ENCODE results near the gene TCERG1L. TPM values are rescaled to one million over a fixed set of nuclear protein-coding genes. Genes with fewer than 3 reads are reported as not detected.
A peak's percentile ranks its signal among the peaks of the same experiment; 100 is the strongest.

TCERG1L gene
- total and polyA plus RNA-seq, 10 donors: 0.03 to 1.2 (median 0.30) TPM; not detected in 3

DNA sequence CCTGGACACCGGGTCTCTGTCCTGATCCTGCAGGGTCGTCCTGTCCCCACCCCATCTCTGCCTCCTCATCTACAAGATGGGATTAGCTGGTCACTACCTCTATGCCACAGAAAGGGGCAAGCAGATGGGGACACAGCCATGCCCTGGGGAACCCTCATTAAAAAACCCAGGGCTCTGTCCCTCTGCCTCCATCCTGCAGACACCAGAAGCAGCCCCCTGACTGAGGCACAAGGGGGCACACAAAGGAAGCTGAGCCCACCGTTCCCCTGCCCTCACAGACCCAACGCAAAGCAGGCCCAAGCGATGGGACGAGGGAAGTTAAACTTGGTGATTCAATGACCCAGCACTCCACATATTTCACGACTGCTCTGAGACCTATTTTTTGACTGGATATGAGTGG, 142.4 kb downstream of the TCERG1L start:
- H3K4me3 ChIP-seq: no peak overlapping the region
- no peak for TF ChIP-seq POLR2A (IDR thresholded peaks at IDR 0.05)
- TF ChIP-seq, protein P1, sequence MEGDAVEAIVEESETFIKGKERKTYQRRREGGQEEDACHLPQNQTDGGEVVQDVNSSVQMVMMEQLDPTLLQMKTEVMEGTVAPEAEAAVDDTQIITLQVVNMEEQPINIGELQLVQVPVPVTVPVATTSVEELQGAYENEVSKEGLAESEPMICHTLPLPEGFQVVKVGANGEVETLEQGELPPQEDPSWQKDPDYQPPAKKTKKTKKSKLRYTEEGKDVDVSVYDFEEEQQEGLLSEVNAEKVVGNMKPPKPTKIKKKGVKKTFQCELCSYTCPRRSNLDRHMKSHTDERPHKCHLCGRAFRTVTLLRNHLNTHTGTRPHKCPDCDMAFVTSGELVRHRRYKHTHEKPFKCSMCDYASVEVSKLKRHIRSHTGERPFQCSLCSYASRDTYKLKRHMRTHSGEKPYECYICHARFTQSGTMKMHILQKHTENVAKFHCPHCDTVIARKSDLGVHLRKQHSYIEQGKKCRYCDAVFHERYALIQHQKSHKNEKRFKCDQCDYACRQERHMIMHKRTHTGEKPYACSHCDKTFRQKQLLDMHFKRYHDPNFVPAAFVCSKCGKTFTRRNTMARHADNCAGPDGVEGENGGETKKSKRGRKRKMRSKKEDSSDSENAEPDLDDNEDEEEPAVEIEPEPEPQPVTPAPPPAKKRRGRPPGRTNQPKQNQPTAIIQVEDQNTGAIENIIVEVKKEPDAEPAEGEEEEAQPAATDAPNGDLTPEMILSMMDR (IDR thresholded peaks at IDR 0.05 in 8 of 11, conservative IDR thresholded peaks at IDR 0.05 in 3 of 11): no peak
- no peak for TF ChIP-seq POLR2AphosphoS5 (IDR thresholded peaks at IDR 0.05)
- H3K27me3 ChIP-seq (replicated peaks in 1 of 7): no peaks in the 10 kb centered on the region
- 76 to 85% (median 82%) methylated on average over 7 of the region's 7 CpGs for WGBS, 5 donors
- no peaks in the 10 kb centered on the region for H3K9me3 ChIP-seq
- no peaks in the 10 kb centered on the region for H3K4me1 ChIP-seq
- peak; percentile 51 for DNase-seq
- intact Hi-C loops (cut with DNase I; ENCODE audit: low total_unique reads): no loop called here
- no peak overlapping the region for H3K27ac ChIP-seq
- no peaks in the 10 kb centered on the region for H3K36me3 ChIP-seq

DNA sequence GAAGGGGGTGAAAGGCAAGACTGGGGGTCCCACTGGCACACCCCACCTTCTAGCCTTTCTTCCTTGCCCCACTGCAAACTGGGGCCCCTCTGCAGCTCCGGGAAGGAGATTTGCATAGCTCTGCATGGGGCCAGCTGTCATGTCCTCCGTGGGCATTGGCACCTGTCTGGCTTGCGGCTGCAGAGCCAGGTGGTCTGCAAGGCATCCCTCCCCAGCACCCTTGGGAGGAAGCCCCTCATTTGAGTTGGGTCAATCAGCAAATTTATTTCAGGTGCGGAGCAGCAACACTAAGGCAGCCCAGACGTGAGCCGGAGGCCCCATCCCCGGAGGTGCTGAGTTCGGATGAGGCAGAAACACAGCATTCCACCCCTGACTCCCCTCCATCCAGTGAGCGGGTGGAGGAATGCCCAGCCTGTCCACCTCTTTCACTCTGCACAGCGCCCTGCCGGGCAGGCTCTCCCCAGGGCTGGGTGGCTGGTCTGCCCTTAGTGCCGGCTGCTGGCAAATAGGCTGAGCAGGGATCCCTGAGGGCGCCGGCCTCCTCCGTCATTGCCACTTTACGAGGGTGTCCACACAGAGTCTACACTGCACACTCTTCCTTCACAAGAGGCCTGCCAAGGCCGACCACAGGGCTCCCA, 143.2 kb downstream of the TCERG1L start:
- peak; percentile 59 for DNase-seq
- Histone ChIP-seq H3K9me3 (no peaks in the 10 kb centered on the region), H3K4me1 (no peaks in the 10 kb centered on the region), H3K36me3 (no peaks in the 10 kb centered on the region), H3K27me3 (replicated peaks in 1 of 7) (no peaks in the 10 kb centered on the region), H3K27ac (no peak overlapping the region), H3K4me3 (no peak overlapping the region)
- WGBS, 5 donors: 85 to 91% (median 87%) methylated on average over 17 of the region's 17 CpGs
- TF ChIP-seq POLR2A (IDR thresholded peaks at IDR 0.05) (no peak), POLR2AphosphoS5 (IDR thresholded peaks at IDR 0.05) (no peak)
- TF ChIP-seq, protein P1 (IDR thresholded peaks at IDR 0.05 in 8 of 11, conservative IDR thresholded peaks at IDR 0.05 in 3 of 11): no peak
- intact Hi-C loops (cut with DNase I; ENCODE audit: low total_unique reads): no loop called here

DNA sequence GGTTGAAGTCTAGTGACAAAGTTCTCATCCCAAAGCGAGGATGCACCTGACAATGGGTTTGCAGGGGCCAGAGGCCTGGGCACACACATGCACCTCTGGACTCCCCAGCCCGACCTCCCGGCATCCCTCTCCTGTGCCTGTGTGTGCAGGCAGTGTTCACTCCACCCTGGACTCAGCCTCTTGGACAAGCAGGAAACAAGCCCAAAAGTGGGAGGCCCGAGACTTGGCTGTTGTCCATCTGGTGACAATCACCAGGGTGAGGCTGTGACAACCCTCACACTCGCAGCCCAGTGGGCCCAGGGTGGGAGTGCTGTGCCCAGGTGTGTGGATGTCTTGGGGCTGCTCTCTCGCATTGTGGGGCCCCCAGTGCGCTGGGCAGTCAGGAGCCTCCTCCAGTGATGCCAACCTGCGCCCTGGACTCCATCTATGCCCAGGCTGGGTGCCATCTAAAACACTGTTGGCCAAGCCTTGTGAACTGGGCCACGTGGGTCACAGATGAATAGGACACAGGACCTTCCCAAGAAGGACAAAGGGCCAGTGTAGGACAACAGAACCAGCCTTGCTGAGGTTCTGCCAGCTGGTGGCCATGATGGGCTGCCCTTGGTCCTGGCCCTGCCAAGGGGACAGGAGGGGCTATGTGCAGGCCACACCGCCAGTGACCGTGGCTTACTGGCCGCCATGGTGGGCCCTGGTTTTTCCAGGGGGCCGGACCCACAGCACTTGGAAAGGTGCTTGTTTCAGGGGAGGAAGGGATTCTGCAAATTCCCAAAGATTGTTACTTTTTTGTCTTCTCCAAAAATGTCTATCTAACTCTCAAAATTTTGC, 144.3 kb downstream of the TCERG1L start:
- peak; percentile 58 for DNase-seq
- Histone ChIP-seq H3K9me3 (no peaks in the 10 kb centered on the region), H3K4me1 (peaks cover 0 to 5% (median 0%) of the 10 kb centered on the region in 6 donors), H3K27ac (no peak overlapping the region), H3K4me3 (no peak overlapping the region), H3K27me3 (replicated peaks in 1 of 7) (no peaks in the 10 kb centered on the region), H3K36me3 (no peaks in the 10 kb centered on the region)
- 73 to 87% (median 79%) methylated on average over 9 to 13 of the region's 13 CpGs for WGBS, 5 donors
- intact Hi-C loops (cut with DNase I; ENCODE audit: low total_unique reads): no loop called here
- TF ChIP-seq POLR2A (IDR thresholded peaks at IDR 0.05) (no peak), POLR2AphosphoS5 (IDR thresholded peaks at IDR 0.05) (no peak)
- TF ChIP-seq, protein P1 (IDR thresholded peaks at IDR 0.05 in 8 of 11, conservative IDR thresholded peaks at IDR 0.05 in 3 of 11): no peak

DNA sequence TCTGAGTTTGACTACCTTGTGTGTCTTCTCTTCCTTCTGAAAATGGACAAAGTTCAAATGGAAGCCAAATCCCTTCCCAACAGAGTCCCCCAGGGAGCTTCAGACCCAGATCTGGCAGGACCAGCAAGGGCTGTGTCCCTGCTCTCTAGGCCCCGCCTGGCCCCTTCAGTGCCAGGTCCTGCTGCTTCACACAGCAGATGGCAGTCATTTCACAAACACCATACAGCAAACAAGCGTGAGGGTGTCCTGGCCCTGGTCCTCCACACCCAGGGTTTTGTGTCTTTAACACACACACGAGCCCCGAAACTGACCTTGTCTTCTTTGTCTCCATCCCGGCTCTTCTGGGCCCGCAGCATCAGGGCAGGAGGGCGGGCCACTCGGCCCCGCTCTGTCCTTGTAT, 145.0 kb downstream of the TCERG1L start:
- DNase-seq: peak; percentile 43
- no peak overlapping the region for H3K27ac ChIP-seq
- WGBS, 5 donors: 88 to 94% (median 92%) methylated on average over 9 of the region's 9 CpGs
- H3K4me1 ChIP-seq: peaks cover 0 to 5% (median 0%) of the 10 kb centered on the region in 6 donors
- no peaks in the 10 kb centered on the region for H3K36me3 ChIP-seq
- no peak overlapping the region for H3K4me3 ChIP-seq
- H3K9me3 ChIP-seq: no peaks in the 10 kb centered on the region
- H3K27me3 ChIP-seq (replicated peaks in 1 of 7): no peaks in the 10 kb centered on the region
- TF ChIP-seq, protein P1 (IDR thresholded peaks at IDR 0.05 in 8 of 11, conservative IDR thresholded peaks at IDR 0.05 in 3 of 11): no peak
- TF ChIP-seq POLR2A (IDR thresholded peaks at IDR 0.05) (no peak), POLR2AphosphoS5 (IDR thresholded peaks at IDR 0.05) (no peak)
- intact Hi-C loops (cut with DNase I; ENCODE audit: low total_unique reads): no loop called here
